Measurements from ENCODE around the gene SIPA1L3.

The SIPA1L3 gene

DNA sequence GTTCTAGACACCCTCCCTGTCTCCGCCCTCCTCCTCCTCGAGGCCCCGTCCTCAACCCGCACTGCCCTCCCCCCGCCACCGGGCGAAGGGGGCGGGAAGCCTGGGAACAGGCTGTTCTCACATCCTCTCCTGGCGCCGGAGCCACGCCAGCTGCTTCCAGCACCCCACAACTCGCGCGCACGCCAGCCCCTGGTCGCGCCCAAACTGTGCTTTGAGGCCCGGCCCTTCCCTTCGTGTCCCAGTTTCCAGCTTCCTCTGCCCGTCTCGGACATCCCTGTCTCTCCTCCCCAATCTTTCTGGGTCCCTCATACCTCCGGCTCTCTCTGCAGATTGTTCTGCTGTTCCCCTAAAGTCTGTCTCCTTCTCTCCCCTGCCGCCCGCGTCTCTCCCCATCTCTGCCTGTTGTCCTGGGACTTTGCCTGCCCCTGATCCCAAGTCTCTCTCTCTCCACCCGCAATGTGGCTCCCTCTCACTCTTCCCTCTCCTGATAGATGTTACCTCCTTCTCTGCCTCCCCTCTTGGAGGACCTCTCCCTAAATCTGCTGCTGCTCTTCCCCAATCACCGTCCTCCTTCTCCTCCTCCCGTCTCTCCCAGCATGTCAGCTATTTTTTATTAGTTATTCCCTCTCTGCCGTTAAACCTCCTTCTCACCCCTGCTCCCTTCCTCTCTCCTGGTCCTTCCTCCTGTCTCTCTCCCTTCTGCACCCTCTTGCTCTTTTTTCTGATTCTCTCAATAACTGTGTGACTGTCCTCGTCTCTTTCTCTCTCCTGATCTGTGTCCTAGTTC lies 302.9 kb downstream of the SIPA1L3 start (continued):
- TF ChIP-seq ZNF600 (tag by site-specific recombination; IDR thresholded peaks at IDR 0.05) = peak; percentile 37; the same call in 1 of the 2 replicates
- TF ChIP-seq FEZF1 (tag by site-specific recombination; IDR thresholded peaks at IDR 0.05) = no peak
- no peak for TF ChIP-seq ZNF426 (tag by site-specific recombination; IDR thresholded peaks at IDR 0.05)
- TF ChIP-seq, protein P1, sequence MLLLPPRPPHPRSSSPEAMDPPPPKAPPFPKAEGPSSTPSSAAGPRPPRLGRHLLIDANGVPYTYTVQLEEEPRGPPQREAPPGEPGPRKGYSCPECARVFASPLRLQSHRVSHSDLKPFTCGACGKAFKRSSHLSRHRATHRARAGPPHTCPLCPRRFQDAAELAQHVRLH (tag by site-specific recombination; IDR thresholded peaks at IDR 0.05) = no peak
- TF ChIP-seq ZNF548 (tag by site-specific recombination; IDR thresholded peaks at IDR 0.05) = no peak
- TF ChIP-seq, protein P2, sequence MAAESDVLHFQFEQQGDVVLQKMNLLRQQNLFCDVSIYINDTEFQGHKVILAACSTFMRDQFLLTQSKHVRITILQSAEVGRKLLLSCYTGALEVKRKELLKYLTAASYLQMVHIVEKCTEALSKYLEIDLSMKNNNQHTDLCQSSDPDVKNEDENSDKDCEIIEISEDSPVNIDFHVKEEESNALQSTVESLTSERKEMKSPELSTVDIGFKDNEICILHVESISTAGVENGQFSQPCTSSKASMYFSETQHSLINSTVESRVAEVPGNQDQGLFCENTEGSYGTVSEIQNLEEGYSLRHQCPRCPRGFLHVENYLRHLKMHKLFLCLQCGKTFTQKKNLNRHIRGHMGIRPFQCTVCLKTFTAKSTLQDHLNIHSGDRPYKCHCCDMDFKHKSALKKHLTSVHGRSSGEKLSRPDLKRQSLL (tag by site-specific recombination; IDR thresholded peaks at IDR 0.05) = peak; percentile 32; the same call in 1 of the 2 replicates
- TF ChIP-seq, protein P3, sequence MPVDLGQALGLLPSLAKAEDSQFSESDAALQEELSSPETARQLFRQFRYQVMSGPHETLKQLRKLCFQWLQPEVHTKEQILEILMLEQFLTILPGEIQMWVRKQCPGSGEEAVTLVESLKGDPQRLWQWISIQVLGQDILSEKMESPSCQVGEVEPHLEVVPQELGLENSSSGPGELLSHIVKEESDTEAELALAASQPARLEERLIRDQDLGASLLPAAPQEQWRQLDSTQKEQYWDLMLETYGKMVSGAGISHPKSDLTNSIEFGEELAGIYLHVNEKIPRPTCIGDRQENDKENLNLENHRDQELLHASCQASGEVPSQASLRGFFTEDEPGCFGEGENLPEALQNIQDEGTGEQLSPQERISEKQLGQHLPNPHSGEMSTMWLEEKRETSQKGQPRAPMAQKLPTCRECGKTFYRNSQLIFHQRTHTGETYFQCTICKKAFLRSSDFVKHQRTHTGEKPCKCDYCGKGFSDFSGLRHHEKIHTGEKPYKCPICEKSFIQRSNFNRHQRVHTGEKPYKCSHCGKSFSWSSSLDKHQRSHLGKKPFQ (tag by site-specific recombination; IDR thresholded peaks at IDR 0.05) = no peak
- no peak; the same call in 1 of the 2 replicates for TF ChIP-seq ZBTB20 (tag by site-specific recombination; IDR thresholded peaks at IDR 0.05)
- no peak for TF ChIP-seq ZNF521 (tag by site-specific recombination; IDR thresholded peaks at IDR 0.05)
- no peak for TF ChIP-seq BCL11A (tag by site-specific recombination; IDR thresholded peaks at IDR 0.05; ENCODE audit: low read depth)
- TF ChIP-seq, protein P4, sequence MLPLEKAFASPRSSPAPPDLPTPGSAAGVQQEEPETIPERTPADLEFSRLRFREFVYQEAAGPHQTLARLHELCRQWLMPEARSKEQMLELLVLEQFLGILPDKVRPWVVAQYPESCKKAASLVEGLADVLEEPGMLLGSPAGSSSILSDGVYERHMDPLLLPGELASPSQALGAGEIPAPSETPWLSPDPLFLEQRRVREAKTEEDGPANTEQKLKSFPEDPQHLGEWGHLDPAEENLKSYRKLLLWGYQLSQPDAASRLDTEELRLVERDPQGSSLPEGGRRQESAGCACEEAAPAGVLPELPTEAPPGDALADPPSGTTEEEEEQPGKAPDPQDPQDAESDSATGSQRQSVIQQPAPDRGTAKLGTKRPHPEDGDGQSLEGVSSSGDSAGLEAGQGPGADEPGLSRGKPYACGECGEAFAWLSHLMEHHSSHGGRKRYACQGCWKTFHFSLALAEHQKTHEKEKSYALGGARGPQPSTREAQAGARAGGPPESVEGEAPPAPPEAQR (tag by site-specific recombination; IDR thresholded peaks at IDR 0.05) = no peak
- TF ChIP-seq ZNF423 (tag by site-specific recombination; IDR thresholded peaks at IDR 0.05) = 0 out of 2 replicates have a peak, but pooled peaks have one; percentile 53
- no peak for TF ChIP-seq ZNF202 (tag by site-specific recombination; IDR thresholded peaks at IDR 0.05; ENCODE audit: borderline replicate concordance)
- no peak for TF ChIP-seq ZFHX2 (tag by site-specific recombination; conservative IDR thresholded peaks at IDR 0.05)
- no peak for TF ChIP-seq MYNN (tag by site-specific recombination; IDR thresholded peaks at IDR 0.05; ENCODE audit: borderline replicate concordance)
- TF ChIP-seq, protein P5, sequence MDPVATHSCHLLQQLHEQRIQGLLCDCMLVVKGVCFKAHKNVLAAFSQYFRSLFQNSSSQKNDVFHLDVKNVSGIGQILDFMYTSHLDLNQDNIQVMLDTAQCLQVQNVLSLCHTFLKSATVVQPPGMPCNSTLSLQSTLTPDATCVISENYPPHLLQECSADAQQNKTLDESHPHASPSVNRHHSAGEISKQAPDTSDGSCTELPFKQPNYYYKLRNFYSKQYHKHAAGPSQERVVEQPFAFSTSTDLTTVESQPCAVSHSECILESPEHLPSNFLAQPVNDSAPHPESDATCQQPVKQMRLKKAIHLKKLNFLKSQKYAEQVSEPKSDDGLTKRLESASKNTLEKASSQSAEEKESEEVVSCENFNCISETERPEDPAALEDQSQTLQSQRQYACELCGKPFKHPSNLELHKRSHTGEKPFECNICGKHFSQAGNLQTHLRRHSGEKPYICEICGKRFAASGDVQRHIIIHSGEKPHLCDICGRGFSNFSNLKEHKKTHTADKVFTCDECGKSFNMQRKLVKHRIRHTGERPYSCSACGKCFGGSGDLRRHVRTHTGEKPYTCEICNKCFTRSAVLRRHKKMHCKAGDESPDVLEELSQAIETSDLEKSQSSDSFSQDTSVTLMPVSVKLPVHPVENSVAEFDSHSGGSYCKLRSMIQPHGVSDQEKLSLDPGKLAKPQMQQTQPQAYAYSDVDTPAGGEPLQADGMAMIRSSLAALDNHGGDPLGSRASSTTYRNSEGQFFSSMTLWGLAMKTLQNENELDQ (tag by site-specific recombination; IDR thresholded peaks at IDR 0.05; ENCODE audit: low read depth) = no peak
- peak; percentile 63 for TF ChIP-seq EGR2 (tag by site-specific recombination; IDR thresholded peaks at IDR 0.05; ENCODE audit: low read depth)
- TF ChIP-seq HOXC10 (CRISPR knock-in tag; IDR thresholded peaks at IDR 0.05) = no peak
- no peak for TF ChIP-seq ZNF785 (tag by site-specific recombination; IDR thresholded peaks at IDR 0.05)
- TF ChIP-seq, protein P6, sequence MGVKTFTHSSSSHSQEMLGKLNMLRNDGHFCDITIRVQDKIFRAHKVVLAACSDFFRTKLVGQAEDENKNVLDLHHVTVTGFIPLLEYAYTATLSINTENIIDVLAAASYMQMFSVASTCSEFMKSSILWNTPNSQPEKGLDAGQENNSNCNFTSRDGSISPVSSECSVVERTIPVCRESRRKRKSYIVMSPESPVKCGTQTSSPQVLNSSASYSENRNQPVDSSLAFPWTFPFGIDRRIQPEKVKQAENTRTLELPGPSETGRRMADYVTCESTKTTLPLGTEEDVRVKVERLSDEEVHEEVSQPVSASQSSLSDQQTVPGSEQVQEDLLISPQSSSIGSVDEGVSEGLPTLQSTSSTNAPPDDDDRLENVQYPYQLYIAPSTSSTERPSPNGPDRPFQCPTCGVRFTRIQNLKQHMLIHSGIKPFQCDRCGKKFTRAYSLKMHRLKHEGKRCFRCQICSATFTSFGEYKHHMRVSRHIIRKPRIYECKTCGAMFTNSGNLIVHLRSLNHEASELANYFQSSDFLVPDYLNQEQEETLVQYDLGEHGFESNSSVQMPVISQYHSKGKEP (tag by site-specific recombination; IDR thresholded peaks at IDR 0.05) = no peak
- TF ChIP-seq, protein P7, sequence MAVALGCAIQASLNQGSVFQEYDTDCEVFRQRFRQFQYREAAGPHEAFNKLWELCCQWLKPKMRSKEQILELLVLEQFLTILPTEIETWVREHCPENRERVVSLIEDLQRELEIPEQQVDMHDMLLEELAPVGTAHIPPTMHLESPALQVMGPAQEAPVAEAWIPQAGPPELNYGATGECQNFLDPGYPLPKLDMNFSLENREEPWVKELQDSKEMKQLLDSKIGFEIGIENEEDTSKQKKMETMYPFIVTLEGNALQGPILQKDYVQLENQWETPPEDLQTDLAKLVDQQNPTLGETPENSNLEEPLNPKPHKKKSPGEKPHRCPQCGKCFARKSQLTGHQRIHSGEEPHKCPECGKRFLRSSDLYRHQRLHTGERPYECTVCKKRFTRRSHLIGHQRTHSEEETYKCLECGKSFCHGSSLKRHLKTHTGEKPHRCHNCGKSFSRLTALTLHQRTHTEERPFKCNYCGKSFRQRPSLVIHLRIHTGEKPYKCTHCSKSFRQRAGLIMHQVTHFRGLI (tag by site-specific recombination; IDR thresholded peaks at IDR 0.05) = no peak
